Epithelial cell of prostate (primary cell): Measurements from ENCODE around the gene PLD1.

Experiments used
- DNase-seq: peaks from one replicate; pipeline ENCODE4 v3.0.0-alpha.2; 2011; ENCODE audit warnings: low read depth, low spot score
- H3K27ac ChIP-seq: fragments of 450-650 bp; 2 replicates; pipeline ENCODE4 v1.5.1; 2017; ENCODE audit warnings: mild to moderate bottlenecking

The PLD1 gene

DNA sequence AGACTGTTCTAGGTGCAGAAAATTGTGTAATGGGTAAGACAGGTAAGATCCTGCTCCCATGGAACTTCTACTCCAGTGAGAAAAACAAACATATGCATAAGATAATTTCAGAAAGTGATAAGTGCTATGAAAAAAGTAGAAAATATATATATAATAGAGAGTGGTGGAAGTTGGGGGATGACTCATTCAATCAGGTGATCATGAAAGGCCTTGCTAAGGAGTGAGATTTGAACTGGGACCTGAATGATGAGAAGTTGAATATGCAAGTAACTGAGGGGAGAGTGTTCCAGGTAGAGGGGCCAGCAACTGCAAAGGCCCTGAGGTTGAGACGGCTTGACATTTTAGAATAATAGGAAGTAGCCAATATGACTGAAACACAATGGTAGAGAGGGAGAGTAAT is 257.8 kb downstream of the PLD1 start:
- no peak overlapping the region for H3K27ac ChIP-seq
- DNase-seq = no peak

DNA sequence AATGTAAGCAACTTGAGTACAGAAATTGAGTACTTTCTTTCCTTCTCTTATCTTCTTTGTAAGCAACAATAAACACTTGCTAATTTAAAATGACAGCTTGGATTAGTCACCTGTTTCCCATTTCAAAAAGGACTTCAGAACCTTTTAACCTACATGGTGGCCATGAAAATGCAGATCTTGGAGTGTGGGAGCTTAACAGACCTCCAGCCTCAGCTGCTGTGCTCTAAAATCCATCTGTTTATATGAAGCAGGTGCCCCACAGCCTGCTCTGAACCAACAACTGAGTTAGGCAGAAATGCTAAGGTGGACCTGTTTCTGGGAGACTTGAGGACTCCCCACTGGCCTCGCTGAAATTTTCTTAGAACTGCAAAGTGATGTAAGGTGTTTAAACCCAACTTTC is 259.0 kb downstream of the PLD1 start:
- no peak overlapping the region for H3K27ac ChIP-seq
- no peak for DNase-seq
